Chondrocyte (in vitro differentiated cells): ENCODE data around the gene ASTN1. TPM values are rescaled to one million over a fixed set of nuclear protein-coding genes. Genes with fewer than 3 reads are reported as not detected.

ENCODE experiments used
- DNase-seq: peaks from one replicate; pipeline ENCODE4 v3.0.0; 2021; ENCODE audit warnings: mixed read lengths, low spot score
- H3K27ac Mint-ChIP-seq: one replicate; pipeline ENCODE4 v1.8.0; 2021; ENCODE audit warnings: mild to moderate bottlenecking, moderate library complexity, mixed read lengths; ENCODE audit not compliant: unreplicated experiment
- H3K27me3 Mint-ChIP-seq: 2 replicates; pipeline ENCODE4 v1.8.0; 2021; ENCODE audit warnings: low read depth, mixed read lengths
- H3K36me3 Mint-ChIP-seq: 2 replicates; pipeline ENCODE4 v1.8.0; 2021; ENCODE audit warnings: low read depth, mixed read lengths
- H3K4me1 Mint-ChIP-seq: 2 replicates; pipeline ENCODE4 v1.8.0; 2021; ENCODE audit warnings: low read depth, mild to moderate bottlenecking, mixed read lengths
- H3K4me3 Mint-ChIP-seq: one replicate; pipeline ENCODE4 v1.8.0; 2021; ENCODE audit warnings: mild to moderate bottlenecking, moderate library complexity, mixed read lengths; ENCODE audit not compliant: unreplicated experiment
- H3K9me3 Mint-ChIP-seq: 2 replicates; pipeline ENCODE4 v1.8.0; 2021; ENCODE audit warnings: low read depth, mixed read lengths
- total RNA-seq: library from RNA; stranded (reverse); gene quantifications from 3 replicates; pipeline ENCODE4 v1.2.1, GENCODE V29; 2021
- TF ChIP-seq, protein P1 (sequence below): fragments of 200-600 bp; sonication (generic); IDR thresholded peaks from 2 replicates; pipeline ENCODE4 v1.5.0; 2021; ENCODE audit warnings: antibody characterized with exemption, mild to moderate bottlenecking, moderate library complexity

Gene ASTN1
- total RNA-seq, 1 donor from 2014 or later, result not detected

DNA sequence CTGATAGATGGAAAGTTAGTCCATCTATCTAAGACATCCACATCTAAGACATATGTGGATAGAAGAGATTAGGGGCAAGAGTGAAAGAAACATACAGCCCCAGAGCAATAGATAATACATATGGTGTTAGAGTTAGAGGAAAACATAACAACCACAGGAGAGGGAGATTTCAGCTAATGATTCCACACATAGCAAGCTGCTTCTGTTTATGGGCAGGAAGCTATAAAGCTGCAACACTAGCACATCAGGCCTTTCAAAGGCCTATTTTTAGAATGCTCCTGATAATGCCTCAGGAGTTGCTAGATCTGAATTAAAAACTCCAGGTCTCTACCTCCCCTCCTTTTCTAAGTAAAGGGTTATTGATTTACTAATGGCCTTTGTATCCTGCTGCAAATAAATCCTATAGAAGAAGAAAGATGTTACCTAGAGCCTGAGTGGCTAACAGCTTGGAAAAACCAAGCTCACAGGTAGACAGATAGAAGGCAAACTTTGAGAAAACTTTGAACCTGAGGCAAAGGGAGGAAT lies 42.4 kb upstream of the ASTN1 start:
- Mint-ChIP-seq H3K4me3 (no peak overlapping the region), H3K9me3 (no peaks in the 10 kb centered on the region), H3K27me3 (no peaks in the 10 kb centered on the region), H3K4me1 (peaks cover 8% of the 10 kb centered on the region), H3K27ac (no peak overlapping the region), H3K36me3 (no peaks in the 10 kb centered on the region)
- TF ChIP-seq, protein P1, sequence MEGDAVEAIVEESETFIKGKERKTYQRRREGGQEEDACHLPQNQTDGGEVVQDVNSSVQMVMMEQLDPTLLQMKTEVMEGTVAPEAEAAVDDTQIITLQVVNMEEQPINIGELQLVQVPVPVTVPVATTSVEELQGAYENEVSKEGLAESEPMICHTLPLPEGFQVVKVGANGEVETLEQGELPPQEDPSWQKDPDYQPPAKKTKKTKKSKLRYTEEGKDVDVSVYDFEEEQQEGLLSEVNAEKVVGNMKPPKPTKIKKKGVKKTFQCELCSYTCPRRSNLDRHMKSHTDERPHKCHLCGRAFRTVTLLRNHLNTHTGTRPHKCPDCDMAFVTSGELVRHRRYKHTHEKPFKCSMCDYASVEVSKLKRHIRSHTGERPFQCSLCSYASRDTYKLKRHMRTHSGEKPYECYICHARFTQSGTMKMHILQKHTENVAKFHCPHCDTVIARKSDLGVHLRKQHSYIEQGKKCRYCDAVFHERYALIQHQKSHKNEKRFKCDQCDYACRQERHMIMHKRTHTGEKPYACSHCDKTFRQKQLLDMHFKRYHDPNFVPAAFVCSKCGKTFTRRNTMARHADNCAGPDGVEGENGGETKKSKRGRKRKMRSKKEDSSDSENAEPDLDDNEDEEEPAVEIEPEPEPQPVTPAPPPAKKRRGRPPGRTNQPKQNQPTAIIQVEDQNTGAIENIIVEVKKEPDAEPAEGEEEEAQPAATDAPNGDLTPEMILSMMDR, result no peak
- no peak for DNase-seq

DNA sequence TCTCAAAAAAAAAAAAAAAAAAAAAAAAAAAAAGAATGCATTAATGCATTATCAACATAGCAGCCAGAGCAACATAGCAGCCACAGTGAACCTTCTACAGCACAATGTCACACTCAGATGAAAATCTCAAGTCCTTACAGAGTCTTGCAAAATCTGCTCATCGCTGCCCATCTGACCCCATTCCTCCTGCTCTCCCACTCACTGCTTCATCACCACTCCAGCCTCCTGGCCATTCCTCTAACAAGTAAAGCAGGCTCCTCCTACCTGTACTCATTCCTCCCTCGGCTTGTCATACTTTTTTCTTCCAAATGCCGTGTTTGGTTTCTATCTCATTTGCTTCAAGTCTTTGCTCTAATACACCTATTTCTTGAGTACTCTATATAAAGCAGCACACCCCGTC lies 35.8 kb upstream of the ASTN1 start:
- H3K4me3 Mint-ChIP-seq, result no peak overlapping the region
- no peaks in the 10 kb centered on the region for H3K36me3 Mint-ChIP-seq
- DNase-seq, result no peak
- no peaks in the 10 kb centered on the region for H3K4me1 Mint-ChIP-seq
- H3K27me3 Mint-ChIP-seq, result peaks cover 17% of the 10 kb centered on the region
- H3K27ac Mint-ChIP-seq, result no peak overlapping the region
- TF ChIP-seq, protein P1, result no peak
- no peaks in the 10 kb centered on the region for H3K9me3 Mint-ChIP-seq

DNA sequence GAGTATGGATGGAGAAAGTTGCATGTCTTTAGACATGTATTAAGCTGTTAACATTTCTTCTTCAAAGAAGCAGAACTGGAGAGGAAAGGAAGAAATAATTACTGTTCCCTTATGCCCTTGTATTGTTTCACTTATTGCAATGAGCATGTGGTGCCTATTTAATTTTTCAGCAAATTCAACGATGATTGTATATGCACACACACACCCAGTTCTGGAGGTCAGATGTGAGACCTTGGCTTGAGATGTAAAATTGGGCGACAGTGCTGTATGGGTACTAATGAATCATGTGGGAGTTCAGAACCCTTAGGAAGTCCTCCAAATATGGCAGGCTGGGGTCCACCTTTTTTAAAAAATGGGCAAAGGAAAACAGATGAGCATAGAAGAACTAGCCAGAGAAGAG lies 33.7 kb upstream of the ASTN1 start:
- peaks cover 26% of the 10 kb centered on the region for H3K27me3 Mint-ChIP-seq
- no peaks in the 10 kb centered on the region for H3K4me1 Mint-ChIP-seq
- TF ChIP-seq, protein P1, result no peak
- no peak overlapping the region for H3K4me3 Mint-ChIP-seq
- H3K36me3 Mint-ChIP-seq, result no peaks in the 10 kb centered on the region
- no peak for DNase-seq
- no peak overlapping the region for H3K27ac Mint-ChIP-seq
- H3K9me3 Mint-ChIP-seq, result no peaks in the 10 kb centered on the region

DNA sequence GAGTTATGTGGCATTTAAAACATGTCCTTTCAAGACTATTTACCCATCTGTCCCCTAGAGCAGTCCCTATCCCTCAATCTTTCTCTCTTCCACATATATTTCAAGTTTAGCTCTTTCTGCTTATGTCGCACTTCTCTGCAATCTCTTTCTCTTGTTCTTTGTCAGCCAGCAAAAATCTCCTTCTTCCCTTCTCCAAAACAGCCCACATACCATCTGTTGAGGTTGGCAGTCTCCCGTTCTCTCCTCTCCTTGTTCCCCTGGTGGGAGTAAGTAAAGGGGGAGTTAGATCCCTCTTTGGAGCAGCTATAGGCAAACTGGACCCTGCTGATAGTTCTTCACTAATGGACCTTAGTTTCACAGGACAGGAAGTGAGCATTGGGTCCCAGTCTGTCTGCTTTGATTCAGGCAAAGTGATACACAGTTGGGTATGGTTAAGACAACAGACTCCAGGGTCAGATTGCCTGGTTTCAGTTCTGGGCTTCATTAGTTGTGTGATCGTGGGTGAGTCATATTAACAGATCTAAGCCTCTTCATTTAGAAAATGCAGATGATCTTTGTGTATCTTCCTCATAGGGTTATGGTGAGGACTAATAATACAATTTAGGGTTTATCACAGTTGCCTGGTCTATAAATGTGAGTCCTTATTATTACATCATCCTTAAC lies 25.9 kb upstream of the ASTN1 start:
- TF ChIP-seq, protein P1, result no peak
- no peak overlapping the region for H3K4me3 Mint-ChIP-seq
- no peaks in the 10 kb centered on the region for H3K36me3 Mint-ChIP-seq
- no peak overlapping the region for H3K27ac Mint-ChIP-seq
- peaks cover under 1% of the 10 kb centered on the region for H3K9me3 Mint-ChIP-seq
- H3K4me1 Mint-ChIP-seq, result no peaks in the 10 kb centered on the region
- H3K27me3 Mint-ChIP-seq, result peaks cover 46% of the 10 kb centered on the region
- no peak for DNase-seq

DNA sequence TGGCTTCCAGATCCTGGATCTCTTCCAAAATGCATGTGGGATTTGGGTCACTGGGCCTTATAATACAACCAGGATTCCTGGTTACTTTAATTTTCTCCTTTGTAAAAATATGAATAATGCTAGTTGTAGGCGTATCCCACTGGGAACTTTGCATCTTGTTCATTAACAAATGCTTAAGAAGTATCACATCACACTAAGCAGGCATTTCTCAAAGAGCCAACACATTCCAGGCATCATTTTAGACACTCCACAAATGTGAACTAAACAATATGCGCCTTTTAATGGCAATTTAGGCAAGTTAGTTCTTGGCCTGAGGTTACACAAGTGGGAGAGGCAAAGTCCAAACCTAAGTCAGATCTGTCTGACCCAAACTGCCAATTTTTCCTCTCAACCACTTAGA lies 22.1 kb upstream of the ASTN1 start:
- H3K4me1 Mint-ChIP-seq, result peaks cover 5% of the 10 kb centered on the region
- DNase-seq, result no peak
- H3K36me3 Mint-ChIP-seq, result no peaks in the 10 kb centered on the region
- H3K27ac Mint-ChIP-seq, result no peak overlapping the region
- H3K27me3 Mint-ChIP-seq, result peaks cover 54% of the 10 kb centered on the region
- peaks cover 5% of the 10 kb centered on the region for H3K9me3 Mint-ChIP-seq
- no peak overlapping the region for H3K4me3 Mint-ChIP-seq
- TF ChIP-seq, protein P1, result no peak
